HEK293 (cell line): ENCODE data around the gene MSLN.

Experiments
- BCL11B ChIP-seq: fragments of 450-650 bp; formaldehyde crosslinking; IDR thresholded peaks from 2 replicates; pipeline ENCODE4 v1.5.1; 2016; ENCODE audit warnings: low read depth, missing biosample characterization, missing genetic modification characterization
- GLIS2 ChIP-seq: fragments of 450-650 bp; formaldehyde crosslinking; IDR thresholded peaks from 2 replicates; pipeline ENCODE4 v1.5.1; 2016; ENCODE audit warnings: missing biosample characterization, missing genetic modification characterization
- MYNN ChIP-seq: fragments of 450-650 bp; formaldehyde crosslinking; IDR thresholded peaks from 2 replicates; pipeline ENCODE4 v1.5.1; 2016; ENCODE audit warnings: missing biosample characterization, missing genetic modification characterization, borderline replicate concordance
- SCRT2 ChIP-seq: fragments of 450-650 bp; formaldehyde crosslinking; IDR thresholded peaks from 2 replicates; pipeline ENCODE4 v1.5.1; 2016; ENCODE audit warnings: missing biosample characterization, missing genetic modification characterization
- SP7 ChIP-seq: fragments of 450-650 bp; formaldehyde crosslinking; IDR thresholded peaks from 2 replicates; pipeline ENCODE4 v1.5.1; 2016; ENCODE audit warnings: missing biosample characterization, missing genetic modification characterization
- ZBTB8A ChIP-seq: fragments of 450-650 bp; formaldehyde crosslinking; IDR thresholded peaks from 2 replicates; pipeline ENCODE4 v1.5.1; 2016; ENCODE audit warnings: missing biosample characterization, missing genetic modification characterization
- ZFP3 ChIP-seq: fragments of 450-650 bp; formaldehyde crosslinking; IDR thresholded peaks from 2 replicates; pipeline ENCODE4 v1.5.1; 2016; ENCODE audit warnings: low read depth, missing biosample characterization, missing genetic modification characterization
- ZNF121 ChIP-seq: fragments of 450-650 bp; formaldehyde crosslinking; IDR thresholded peaks from 2 replicates; pipeline ENCODE4 v1.5.1; 2016; ENCODE audit warnings: missing biosample characterization, missing genetic modification characterization
- ZNF366 ChIP-seq: fragments of 450-650 bp; formaldehyde crosslinking; conservative IDR thresholded peaks from 2 replicates; pipeline ENCODE4 v1.5.1; 2016; ENCODE audit warnings: missing biosample characterization, missing genetic modification characterization
- ZNF404 ChIP-seq: fragments of 450-650 bp; formaldehyde crosslinking; IDR thresholded peaks from 2 replicates; pipeline ENCODE4 v1.5.1; 2017; ENCODE audit warnings: missing biosample characterization, missing genetic modification characterization
- ZNF558 ChIP-seq: fragments of 450-650 bp; formaldehyde crosslinking; IDR thresholded peaks from 2 replicates; pipeline ENCODE4 v1.5.1; 2016; ENCODE audit warnings: missing biosample characterization, missing genetic modification characterization
- ZNF596 ChIP-seq: fragments of 450-650 bp; IDR thresholded peaks from 2 replicates; pipeline ENCODE4 v1.5.0; 2018; ENCODE audit warnings: missing biosample characterization, mild to moderate bottlenecking, missing genetic modification characterization, moderate library complexity
- ZNF658 ChIP-seq: fragments of 450-650 bp; formaldehyde crosslinking; IDR thresholded peaks from 2 replicates; pipeline ENCODE4; 2016; ENCODE audit warnings: missing biosample characterization, missing genetic modification characterization
- ZNF792 ChIP-seq: fragments of 450-650 bp; formaldehyde crosslinking; IDR thresholded peaks from 2 replicates; pipeline ENCODE4 v1.5.1; 2016; ENCODE audit warnings: missing biosample characterization, missing genetic modification characterization
- ZNF830 ChIP-seq: fragments of 450-650 bp; IDR thresholded peaks from 2 replicates; pipeline ENCODE4 v1.5.0; 2018; ENCODE audit warnings: missing biosample characterization, missing genetic modification characterization, low read depth, mild to moderate bottlenecking, moderate library complexity
- ZSCAN16 ChIP-seq: fragments of 450-650 bp; formaldehyde crosslinking; IDR thresholded peaks from 2 replicates; pipeline ENCODE4 v1.5.1; 2016; ENCODE audit warnings: missing biosample characterization, missing genetic modification characterization
- TF ChIP-seq, protein P1 (sequence below): fragments of 450-650 bp; formaldehyde crosslinking; IDR thresholded peaks from 2 replicates; pipeline ENCODE4 v1.5.1; 2016; ENCODE audit warnings: missing biosample characterization, missing genetic modification characterization
- TF ChIP-seq, protein P2 (sequence below): fragments of 450-650 bp; IDR thresholded peaks from 2 replicates; pipeline ENCODE4 v1.5.1; 2018; ENCODE audit warnings: missing biosample characterization, missing genetic modification characterization
- TF ChIP-seq, protein P3 (sequence below): fragments of 450-650 bp; formaldehyde crosslinking; IDR thresholded peaks from 2 replicates; pipeline ENCODE4 v1.5.1; 2016; ENCODE audit warnings: missing biosample characterization, missing genetic modification characterization
- TF ChIP-seq, protein P4 (sequence below): fragments of 450-650 bp; formaldehyde crosslinking; IDR thresholded peaks from 2 replicates; pipeline ENCODE4 v1.5.1; 2017; ENCODE audit warnings: missing biosample characterization, missing genetic modification characterization
- TF ChIP-seq, protein P5 (sequence below): fragments of 450-650 bp; formaldehyde crosslinking; IDR thresholded peaks from 2 replicates; pipeline ENCODE4 v1.5.1; 2017; ENCODE audit warnings: missing biosample characterization, missing genetic modification characterization

MSLN gene

DNA sequence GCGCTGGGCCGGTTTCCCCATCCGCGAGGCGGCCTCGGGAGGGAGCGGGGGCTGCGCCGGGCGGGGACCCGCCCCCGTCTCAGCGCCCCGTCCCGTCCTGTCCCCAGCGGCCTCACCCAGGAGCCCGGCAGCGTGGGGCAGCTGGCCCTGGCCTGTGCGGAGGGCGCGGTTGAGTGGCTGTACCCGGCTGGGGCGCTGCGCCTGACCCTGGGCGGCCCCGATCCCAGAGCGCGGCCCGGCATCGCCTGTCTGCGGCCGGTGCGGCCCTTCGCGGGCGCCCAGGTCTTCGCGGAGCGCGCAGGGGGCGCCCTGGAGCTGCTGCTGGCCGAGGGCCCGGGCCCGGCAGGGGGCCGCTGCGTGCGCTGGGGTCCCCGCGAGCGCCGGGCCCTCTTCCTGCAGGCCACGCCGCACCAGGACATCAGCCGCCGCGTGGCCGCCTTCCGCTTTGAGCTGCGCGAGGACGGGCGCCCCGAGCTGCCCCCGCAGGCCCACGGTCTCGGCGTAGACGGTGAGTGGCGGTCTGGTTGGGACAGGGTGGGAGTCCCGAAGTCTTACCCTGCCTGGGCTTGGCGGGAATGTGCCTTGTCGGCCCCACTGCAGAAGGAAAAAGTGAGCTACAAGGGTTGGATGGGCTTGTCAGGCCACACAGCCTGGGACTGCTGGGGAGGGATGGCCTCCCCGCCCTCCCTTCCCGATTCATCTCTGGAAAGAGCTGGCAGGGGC lies 44.9 kb upstream of the MSLN start (continued):
- TF ChIP-seq, protein P1, sequence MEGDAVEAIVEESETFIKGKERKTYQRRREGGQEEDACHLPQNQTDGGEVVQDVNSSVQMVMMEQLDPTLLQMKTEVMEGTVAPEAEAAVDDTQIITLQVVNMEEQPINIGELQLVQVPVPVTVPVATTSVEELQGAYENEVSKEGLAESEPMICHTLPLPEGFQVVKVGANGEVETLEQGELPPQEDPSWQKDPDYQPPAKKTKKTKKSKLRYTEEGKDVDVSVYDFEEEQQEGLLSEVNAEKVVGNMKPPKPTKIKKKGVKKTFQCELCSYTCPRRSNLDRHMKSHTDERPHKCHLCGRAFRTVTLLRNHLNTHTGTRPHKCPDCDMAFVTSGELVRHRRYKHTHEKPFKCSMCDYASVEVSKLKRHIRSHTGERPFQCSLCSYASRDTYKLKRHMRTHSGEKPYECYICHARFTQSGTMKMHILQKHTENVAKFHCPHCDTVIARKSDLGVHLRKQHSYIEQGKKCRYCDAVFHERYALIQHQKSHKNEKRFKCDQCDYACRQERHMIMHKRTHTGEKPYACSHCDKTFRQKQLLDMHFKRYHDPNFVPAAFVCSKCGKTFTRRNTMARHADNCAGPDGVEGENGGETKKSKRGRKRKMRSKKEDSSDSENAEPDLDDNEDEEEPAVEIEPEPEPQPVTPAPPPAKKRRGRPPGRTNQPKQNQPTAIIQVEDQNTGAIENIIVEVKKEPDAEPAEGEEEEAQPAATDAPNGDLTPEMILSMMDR (tag by site-specific recombination): peak; percentile 28; the same call in 1 of the 2 replicates
- TF ChIP-seq ZNF121 (tag by site-specific recombination): no peak
- TF ChIP-seq SP7 (tag by site-specific recombination): no peak
- TF ChIP-seq, protein P2, sequence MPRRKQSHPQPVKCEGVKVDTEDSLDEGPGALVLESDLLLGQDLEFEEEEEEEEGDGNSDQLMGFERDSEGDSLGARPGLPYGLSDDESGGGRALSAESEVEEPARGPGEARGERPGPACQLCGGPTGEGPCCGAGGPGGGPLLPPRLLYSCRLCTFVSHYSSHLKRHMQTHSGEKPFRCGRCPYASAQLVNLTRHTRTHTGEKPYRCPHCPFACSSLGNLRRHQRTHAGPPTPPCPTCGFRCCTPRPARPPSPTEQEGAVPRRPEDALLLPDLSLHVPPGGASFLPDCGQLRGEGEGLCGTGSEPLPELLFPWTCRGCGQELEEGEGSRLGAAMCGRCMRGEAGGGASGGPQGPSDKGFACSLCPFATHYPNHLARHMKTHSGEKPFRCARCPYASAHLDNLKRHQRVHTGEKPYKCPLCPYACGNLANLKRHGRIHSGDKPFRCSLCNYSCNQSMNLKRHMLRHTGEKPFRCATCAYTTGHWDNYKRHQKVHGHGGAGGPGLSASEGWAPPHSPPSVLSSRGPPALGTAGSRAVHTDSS (tag by site-specific recombination): no peak
- no peak for TF ChIP-seq ZNF830 (tag by site-specific recombination)
- no peak for TF ChIP-seq ZNF658 (tag by site-specific recombination)
- TF ChIP-seq, protein P3, sequence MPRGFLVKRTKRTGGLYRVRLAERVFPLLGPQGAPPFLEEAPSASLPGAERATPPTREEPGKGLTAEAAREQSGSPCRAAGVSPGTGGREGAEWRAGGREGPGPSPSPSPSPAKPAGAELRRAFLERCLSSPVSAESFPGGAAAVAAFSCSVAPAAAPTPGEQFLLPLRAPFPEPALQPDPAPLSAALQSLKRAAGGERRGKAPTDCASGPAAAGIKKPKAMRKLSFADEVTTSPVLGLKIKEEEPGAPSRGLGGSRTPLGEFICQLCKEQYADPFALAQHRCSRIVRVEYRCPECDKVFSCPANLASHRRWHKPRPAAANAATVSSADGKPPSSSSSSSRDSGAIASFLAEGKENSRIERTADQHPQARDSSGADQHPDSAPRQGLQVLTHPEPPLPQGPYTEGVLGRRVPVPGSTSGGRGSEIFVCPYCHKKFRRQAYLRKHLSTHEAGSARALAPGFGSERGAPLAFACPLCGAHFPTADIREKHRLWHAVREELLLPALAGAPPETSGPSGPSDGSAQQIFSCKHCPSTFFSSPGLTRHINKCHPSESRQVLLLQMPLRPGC: no peak
- no peak for TF ChIP-seq ZFP3
- TF ChIP-seq BCL11B (tag by site-specific recombination): no peak
- TF ChIP-seq ZNF366 (tag by site-specific recombination): no peak
- TF ChIP-seq MYNN (tag by site-specific recombination): no peak
- TF ChIP-seq ZBTB8A: peak; percentile 64; the same call in 1 of the 2 replicates
- no peak for TF ChIP-seq ZNF558 (tag by site-specific recombination)
- TF ChIP-seq ZNF792 (tag by site-specific recombination): peak; percentile 44; the same call in 1 of the 2 replicates
- no peak for TF ChIP-seq ZNF596 (tag by site-specific recombination)
- TF ChIP-seq ZSCAN16 (tag by site-specific recombination): no peak
- no peak for TF ChIP-seq SCRT2
- no peak for TF ChIP-seq ZNF404 (tag by site-specific recombination)
- TF ChIP-seq, protein P4, sequence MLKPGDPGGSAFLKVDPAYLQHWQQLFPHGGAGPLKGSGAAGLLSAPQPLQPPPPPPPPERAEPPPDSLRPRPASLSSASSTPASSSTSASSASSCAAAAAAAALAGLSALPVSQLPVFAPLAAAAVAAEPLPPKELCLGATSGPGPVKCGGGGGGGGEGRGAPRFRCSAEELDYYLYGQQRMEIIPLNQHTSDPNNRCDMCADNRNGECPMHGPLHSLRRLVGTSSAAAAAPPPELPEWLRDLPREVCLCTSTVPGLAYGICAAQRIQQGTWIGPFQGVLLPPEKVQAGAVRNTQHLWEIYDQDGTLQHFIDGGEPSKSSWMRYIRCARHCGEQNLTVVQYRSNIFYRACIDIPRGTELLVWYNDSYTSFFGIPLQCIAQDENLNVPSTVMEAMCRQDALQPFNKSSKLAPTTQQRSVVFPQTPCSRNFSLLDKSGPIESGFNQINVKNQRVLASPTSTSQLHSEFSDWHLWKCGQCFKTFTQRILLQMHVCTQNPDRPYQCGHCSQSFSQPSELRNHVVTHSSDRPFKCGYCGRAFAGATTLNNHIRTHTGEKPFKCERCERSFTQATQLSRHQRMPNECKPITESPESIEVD: no peak
- TF ChIP-seq, protein P5, sequence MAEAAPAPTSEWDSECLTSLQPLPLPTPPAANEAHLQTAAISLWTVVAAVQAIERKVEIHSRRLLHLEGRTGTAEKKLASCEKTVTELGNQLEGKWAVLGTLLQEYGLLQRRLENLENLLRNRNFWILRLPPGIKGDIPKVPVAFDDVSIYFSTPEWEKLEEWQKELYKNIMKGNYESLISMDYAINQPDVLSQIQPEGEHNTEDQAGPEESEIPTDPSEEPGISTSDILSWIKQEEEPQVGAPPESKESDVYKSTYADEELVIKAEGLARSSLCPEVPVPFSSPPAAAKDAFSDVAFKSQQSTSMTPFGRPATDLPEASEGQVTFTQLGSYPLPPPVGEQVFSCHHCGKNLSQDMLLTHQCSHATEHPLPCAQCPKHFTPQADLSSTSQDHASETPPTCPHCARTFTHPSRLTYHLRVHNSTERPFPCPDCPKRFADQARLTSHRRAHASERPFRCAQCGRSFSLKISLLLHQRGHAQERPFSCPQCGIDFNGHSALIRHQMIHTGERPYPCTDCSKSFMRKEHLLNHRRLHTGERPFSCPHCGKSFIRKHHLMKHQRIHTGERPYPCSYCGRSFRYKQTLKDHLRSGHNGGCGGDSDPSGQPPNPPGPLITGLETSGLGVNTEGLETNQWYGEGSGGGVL (tag by site-specific recombination): peak; percentile 43; the same call in 1 of the 2 replicates
- TF ChIP-seq GLIS2 (tag by site-specific recombination): peak; percentile 46; the same call in 1 of the 2 replicates
